Activated T-cell treated with anti-CD3 and anti-CD28 coated beads, Interleukin-2, amount 50 U/mL, for 4 hours (primary cell): Measurements from ENCODE around the gene TIAM2. TPM values are rescaled to one million over a fixed set of nuclear protein-coding genes. Genes with fewer than 3 reads are reported as not detected.

Source experiments
- ATAC-seq, 2 donors: fragments of 200-7000 bp; cut with Tn5 transposase; one replicate each; pipeline ENCODE4 v1.10.0; 2021
- DNase-seq: peaks from one replicate; pipeline ENCODE4 v3.0.0-alpha.2; 2020
- H3K27me3 Mint-ChIP-seq: one replicate; pipeline ENCODE4 v1.8.0; 2021; ENCODE audit warnings: low read depth, mixed read lengths
- H3K36me3 Mint-ChIP-seq: one replicate; pipeline ENCODE4 v1.8.0; 2022; ENCODE audit warnings: mixed read lengths; ENCODE audit not compliant: insufficient read depth
- H3K4me1 Mint-ChIP-seq: one replicate; pipeline ENCODE4 v1.8.0; 2021; ENCODE audit warnings: low read depth, mixed read lengths
- H3K4me3 Mint-ChIP-seq: one replicate; pipeline ENCODE4 v1.8.0; 2021; ENCODE audit warnings: mild to moderate bottlenecking, moderate library complexity, mixed read lengths
- H3K9me3 Mint-ChIP-seq: one replicate; pipeline ENCODE4 v1.8.0; 2021; ENCODE audit warnings: mixed read lengths
- total RNA-seq, 3 donors: library from RNA; stranded (reverse); gene quantifications; one replicate each; pipeline ENCODE4 v1.2.1, GENCODE V29; 2021

TIAM2 gene
- total RNA-seq, 3 donors from 2014 or later: 11.0 to 18.5 (median 12.2) TPM

GRCh38 chr6:155187994-155188706, 193.0 kb downstream of the TIAM2 start:
- peaks cover 6% of the 10 kb centered on the region for H3K36me3 Mint-ChIP-seq
- no peaks in the 10 kb centered on the region for H3K27me3 Mint-ChIP-seq
- peaks cover 49% of the 10 kb centered on the region for H3K4me1 Mint-ChIP-seq
- DNase-seq (no peak), ATAC-seq (no peak)
- no peak overlapping the region for H3K4me3 Mint-ChIP-seq
- H3K9me3 Mint-ChIP-seq: no peaks in the 10 kb centered on the region

- Mint-ChIP-seq H3K4me3 (peak overlapping the region; percentile 9), H3K9me3 (no peaks in the 10 kb centered on the region), H3K27me3 (no peaks in the 10 kb centered on the region), H3K36me3 (peaks cover 6% of the 10 kb centered on the region), H3K4me1 (peaks cover 49% of the 10 kb centered on the region)
- no peak for DNase-seq
- ATAC-seq: peak; percentile 15 to 21
Measured at GRCh38 chr6:155188707-155189496, 193.8 kb downstream of the TIAM2 start.

- no peak for DNase-seq
- no peaks in the 10 kb centered on the region for H3K9me3 Mint-ChIP-seq
- peaks cover 46% of the 10 kb centered on the region for H3K4me1 Mint-ChIP-seq
- no peaks in the 10 kb centered on the region for H3K27me3 Mint-ChIP-seq
- no peak for ATAC-seq
- peaks cover 6% of the 10 kb centered on the region for H3K36me3 Mint-ChIP-seq
- H3K4me3 Mint-ChIP-seq: no peak overlapping the region
Measured at GRCh38 chr6:155190677-155191076, 195.6 kb downstream of the TIAM2 start.

- Mint-ChIP-seq H3K4me1 (peaks cover 25% of the 10 kb centered on the region), H3K27me3 (no peaks in the 10 kb centered on the region), H3K4me3 (no peak overlapping the region), H3K9me3 (no peaks in the 10 kb centered on the region), H3K36me3 (peaks cover 5% of the 10 kb centered on the region)
- ATAC-seq (no peak), DNase-seq (no peak)
Measured at GRCh38 chr6:155193526-155193925, 198.4 kb downstream of the TIAM2 start.

- DNase-seq (no peak), ATAC-seq (no peak)
- Mint-ChIP-seq H3K36me3 (peaks cover 5% of the 10 kb centered on the region), H3K9me3 (no peaks in the 10 kb centered on the region), H3K4me1 (peaks cover 16% of the 10 kb centered on the region), H3K4me3 (no peak overlapping the region), H3K27me3 (no peaks in the 10 kb centered on the region)
Measured at GRCh38 chr6:155194399-155194798, 199.3 kb downstream of the TIAM2 start.

DNA sequence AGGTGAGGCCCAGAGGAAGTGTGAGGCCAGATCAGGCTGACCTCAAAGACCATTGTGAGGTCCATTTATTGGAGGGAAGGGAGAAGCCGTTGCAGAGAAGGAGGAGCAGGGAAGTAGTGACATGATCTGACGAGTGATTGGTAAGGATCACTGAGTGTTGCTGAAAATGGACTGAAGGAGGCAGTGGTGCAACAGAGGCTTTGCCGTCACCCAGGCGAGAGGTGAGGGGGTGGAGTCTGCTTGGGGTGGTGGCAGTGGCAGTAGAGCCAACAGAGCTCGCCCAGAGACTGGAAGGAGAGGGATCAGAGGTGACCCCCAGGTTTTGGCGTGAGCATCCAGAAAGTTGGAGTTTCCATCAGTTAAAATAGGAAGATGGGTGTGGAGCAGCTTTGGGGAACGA, 200.8 kb downstream of the TIAM2 start:
- Mint-ChIP-seq H3K4me3 (no peak overlapping the region), H3K4me1 (peaks cover 2% of the 10 kb centered on the region), H3K36me3 (peaks cover 1% of the 10 kb centered on the region), H3K9me3 (no peaks in the 10 kb centered on the region), H3K27me3 (no peaks in the 10 kb centered on the region)
- DNase-seq (no peak), ATAC-seq (no peak)

DNA sequence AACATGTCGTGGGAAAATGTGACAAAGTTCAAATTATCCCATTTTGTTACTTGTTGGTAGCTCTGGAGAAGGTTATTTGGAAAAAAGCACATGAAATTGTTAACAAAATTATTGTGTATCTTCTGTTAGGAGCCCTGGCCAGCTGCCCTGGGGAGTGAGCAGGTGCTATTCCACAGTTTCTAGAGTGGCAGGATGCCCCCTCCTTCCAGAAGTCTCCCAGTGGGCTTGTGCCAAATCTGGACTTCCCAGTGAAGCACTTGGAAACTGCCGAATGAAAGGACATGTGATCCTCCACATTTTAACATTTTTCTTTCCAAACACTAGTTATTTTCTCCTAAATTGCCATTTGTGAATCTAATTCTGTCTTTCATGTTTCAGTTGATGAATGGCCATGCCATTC, 201.8 kb downstream of the TIAM2 start:
- no peaks in the 10 kb centered on the region for H3K9me3 Mint-ChIP-seq
- H3K4me1 Mint-ChIP-seq: no peaks in the 10 kb centered on the region
- no peak overlapping the region for H3K4me3 Mint-ChIP-seq
- H3K27me3 Mint-ChIP-seq: no peaks in the 10 kb centered on the region
- DNase-seq (no peak), ATAC-seq (no peak)
- no peaks in the 10 kb centered on the region for H3K36me3 Mint-ChIP-seq

- Mint-ChIP-seq H3K9me3 (no peaks in the 10 kb centered on the region), H3K36me3 (no peaks in the 10 kb centered on the region), H3K4me3 (no peak overlapping the region), H3K27me3 (no peaks in the 10 kb centered on the region), H3K4me1 (no peaks in the 10 kb centered on the region)
- DNase-seq (no peak), ATAC-seq (no peak)
Measured at GRCh38 chr6:155197932-155198331, 202.8 kb downstream of the TIAM2 start.

GRCh38 chr6:155200012-155200411, 204.9 kb downstream of the TIAM2 start:
- no peak for ATAC-seq
- H3K36me3 Mint-ChIP-seq: no peaks in the 10 kb centered on the region

DNA sequence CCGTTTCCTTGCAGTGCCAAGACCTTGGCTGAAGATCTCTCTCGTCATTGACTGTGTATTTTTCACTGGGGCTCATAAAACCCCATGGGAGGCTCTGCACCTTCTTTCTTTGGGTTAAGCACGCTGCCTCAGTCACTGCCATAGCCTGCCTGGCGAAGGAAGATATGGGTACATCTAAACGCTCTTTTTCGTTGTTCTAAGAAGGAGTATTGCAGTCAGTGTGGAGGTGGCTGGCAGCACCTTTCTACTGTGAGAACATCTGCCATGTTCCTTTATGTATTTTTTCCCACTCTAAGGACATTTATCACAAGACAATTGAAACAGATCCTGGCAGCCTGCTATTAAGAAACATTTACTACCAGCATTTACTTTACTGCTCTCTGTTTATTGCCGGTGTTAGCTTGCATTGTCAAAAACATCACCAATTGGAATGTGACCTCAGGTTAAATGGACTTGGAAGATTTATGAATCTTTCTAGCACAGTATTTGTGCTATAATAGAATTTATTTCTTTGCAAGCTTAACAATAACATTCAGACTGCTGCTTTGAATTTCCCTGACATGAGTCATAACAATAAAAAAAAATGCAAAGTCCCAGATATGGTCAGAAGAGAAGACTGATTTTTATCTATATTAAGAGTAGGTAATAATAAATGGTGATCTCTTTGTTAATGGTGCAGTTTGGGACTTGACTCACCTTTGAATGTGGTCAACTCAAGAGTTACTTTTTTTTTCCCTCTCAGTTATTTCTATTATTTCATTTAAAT, 206.5 kb downstream of the TIAM2 start:
- ATAC-seq (no peak), DNase-seq (no peak)
- Mint-ChIP-seq H3K4me1 (no peaks in the 10 kb centered on the region), H3K36me3 (no peaks in the 10 kb centered on the region), H3K27me3 (no peaks in the 10 kb centered on the region), H3K4me3 (no peak overlapping the region), H3K9me3 (no peaks in the 10 kb centered on the region)

More at GRCh38 chr6:155200012-155200411, 204.9 kb downstream of the TIAM2 start:
- H3K9me3 Mint-ChIP-seq: no peaks in the 10 kb centered on the region
- H3K4me3 Mint-ChIP-seq: no peak overlapping the region
- H3K27me3 Mint-ChIP-seq: no peaks in the 10 kb centered on the region
- no peaks in the 10 kb centered on the region for H3K4me1 Mint-ChIP-seq
- no peak for DNase-seq

- Mint-ChIP-seq H3K9me3 (no peaks in the 10 kb centered on the region), H3K4me1 (no peaks in the 10 kb centered on the region), H3K27me3 (no peaks in the 10 kb centered on the region), H3K36me3 (peaks cover 1% of the 10 kb centered on the region), H3K4me3 (no peak overlapping the region)
- ATAC-seq (peak in 1 of 2 donors; percentile 18), DNase-seq (no peak)
Measured at GRCh38 chr6:155207223-155207622, 212.1 kb downstream of the TIAM2 start.

DNA sequence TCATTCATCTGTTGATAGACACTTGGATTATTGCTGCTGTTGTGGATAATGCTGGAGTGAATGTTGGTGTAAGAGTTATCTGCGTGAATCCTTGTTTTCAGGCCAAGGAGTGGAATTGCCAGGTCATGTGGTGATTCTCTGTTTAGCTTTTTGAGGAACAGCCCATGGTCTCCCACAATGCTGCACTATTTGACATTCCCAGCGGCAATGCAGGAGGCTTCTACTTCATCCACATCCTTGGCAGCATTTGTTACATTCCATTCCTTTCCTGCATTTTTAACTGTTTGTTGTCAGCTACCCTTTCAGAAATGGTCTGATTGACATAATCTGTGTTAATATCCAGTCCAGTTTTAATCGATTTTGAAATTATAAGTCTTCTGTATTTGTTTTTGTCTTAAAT, 217.0 kb downstream of the TIAM2 start:
- H3K4me1 Mint-ChIP-seq: no peaks in the 10 kb centered on the region
- H3K27me3 Mint-ChIP-seq: no peaks in the 10 kb centered on the region
- H3K4me3 Mint-ChIP-seq: no peak overlapping the region

GRCh38 chr6:155212616-155213380, 217.7 kb downstream of the TIAM2 start:
- Mint-ChIP-seq H3K4me3 (no peak overlapping the region), H3K36me3 (peaks cover 1% of the 10 kb centered on the region), H3K9me3 (no peaks in the 10 kb centered on the region), H3K27me3 (no peaks in the 10 kb centered on the region), H3K4me1 (no peaks in the 10 kb centered on the region)
- DNase-seq: no peak
- ATAC-seq: no peak

More for the DNA sequence above, 217.0 kb downstream of the TIAM2 start:
- no peak for DNase-seq
- H3K9me3 Mint-ChIP-seq: no peaks in the 10 kb centered on the region
- ATAC-seq: no peak
- H3K36me3 Mint-ChIP-seq: peaks cover 1% of the 10 kb centered on the region
